Activated T-cell treated with anti-CD3 and anti-CD28 coated beads, Interleukin-2, amount 50 U/mL, for 72 hours (primary cell): Measurements from ENCODE around the gene SPECC1. TPM values are rescaled to one million over a fixed set of nuclear protein-coding genes. Genes with fewer than 3 reads are reported as not detected.
"Not testable (repeated sequence)": the region's sequence is repeated elsewhere in the genome, so short reads cannot be mapped to it uniquely, and the experiment has no call there.

Experiments used
- ATAC-seq, 2 donors: fragments of 150-1000 bp; cut with Tn5 transposase; replicated peaks in 1 of 2; 2 replicates each; pipeline ENCODE4 v1.10.0; 2021; ENCODE audit warnings: moderate library complexity in 2 of 2, mild to moderate bottlenecking in 1 of 2
- DNase-seq, 2 donors: peaks; one replicate each; pipeline ENCODE4 v3.0.0; 2021 to 2022; ENCODE audit warnings: mixed read lengths in 1 of 2
- H3K27ac Mint-ChIP-seq: one replicate; pipeline ENCODE4 v1.8.0; 2022; ENCODE audit warnings: mild to moderate bottlenecking, moderate library complexity, mixed read lengths
- H3K27me3 Mint-ChIP-seq: one replicate; pipeline ENCODE4 v1.8.0; 2022; ENCODE audit warnings: low read depth, mixed read lengths
- H3K36me3 Mint-ChIP-seq, 2 donors: one replicate each; pipeline ENCODE4 v1.8.0; 2022; ENCODE audit warnings: mixed read lengths in 2 of 2, mild to moderate bottlenecking in 1 of 2; ENCODE audit not compliant: insufficient read depth in 2 of 2
- H3K4me1 Mint-ChIP-seq: one replicate; pipeline ENCODE4 v1.8.0; 2022; ENCODE audit warnings: low read depth, mixed read lengths
- H3K4me3 Mint-ChIP-seq, 2 donors: one replicate each; pipeline ENCODE4 v1.8.0; 2022; ENCODE audit warnings: mild to moderate bottlenecking in 2 of 2, mixed read lengths in 2 of 2, moderate library complexity in 2 of 2
- H3K9me3 Mint-ChIP-seq, 2 donors: one replicate each; pipeline ENCODE4 v1.8.0; 2022; ENCODE audit warnings: mixed read lengths in 2 of 2
- total RNA-seq, 2 donors: library from RNA; stranded (reverse); gene quantifications; one replicate each; pipeline ENCODE4 v1.2.3, GENCODE V29; 2022

The SPECC1 gene
- total RNA-seq, 2 donors from 2014 or later = 10.3 to 12.9 TPM

- H3K36me3 Mint-ChIP-seq = no peaks in the 10 kb centered on the region
- ATAC-seq (no peak), DNase-seq (no peak)
- H3K27me3 Mint-ChIP-seq = no peaks in the 10 kb centered on the region
- no peak overlapping the region for H3K4me3 Mint-ChIP-seq
- no peak overlapping the region for H3K27ac Mint-ChIP-seq
- H3K9me3 Mint-ChIP-seq = no peaks in the 10 kb centered on the region
- H3K4me1 Mint-ChIP-seq = no peaks in the 10 kb centered on the region
Observed at GRCh38 chr17:20173091-20173490, 163.9 kb downstream of the SPECC1 start.

- no peaks in the 10 kb centered on the region for H3K4me1 Mint-ChIP-seq
- no peaks in the 10 kb centered on the region for H3K27me3 Mint-ChIP-seq
- DNase-seq (no peak), ATAC-seq (no peak)
- H3K9me3 Mint-ChIP-seq = no peaks in the 10 kb centered on the region
- H3K27ac Mint-ChIP-seq = no peak overlapping the region
- H3K36me3 Mint-ChIP-seq = no peaks in the 10 kb centered on the region
- no peak overlapping the region for H3K4me3 Mint-ChIP-seq
Observed at GRCh38 chr17:20174588-20175265, 165.6 kb downstream of the SPECC1 start.

GRCh38 chr17:20179041-20179440 is 169.9 kb downstream of the SPECC1 start:
- H3K27ac Mint-ChIP-seq = no peak overlapping the region
- DNase-seq (no peak), ATAC-seq (no peak)
- no peaks in the 10 kb centered on the region for H3K27me3 Mint-ChIP-seq
- no peak overlapping the region for H3K4me3 Mint-ChIP-seq
- no peaks in the 10 kb centered on the region for H3K4me1 Mint-ChIP-seq
- H3K9me3 Mint-ChIP-seq = no peaks in the 10 kb centered on the region
- H3K36me3 Mint-ChIP-seq = no peaks in the 10 kb centered on the region

GRCh38 chr17:20180661-20181060 is 171.5 kb downstream of the SPECC1 start:
- Mint-ChIP-seq H3K36me3 (no peaks in the 10 kb centered on the region), H3K27ac (no peak overlapping the region), H3K4me3 (no peak overlapping the region), H3K27me3 (no peaks in the 10 kb centered on the region), H3K4me1 (no peaks in the 10 kb centered on the region), H3K9me3 (no peaks in the 10 kb centered on the region)
- ATAC-seq (no peak), DNase-seq (no peak)

GRCh38 chr17:20184181-20184580 is 175.0 kb downstream of the SPECC1 start:
- Mint-ChIP-seq H3K27me3 (no peaks in the 10 kb centered on the region), H3K9me3 (no peaks in the 10 kb centered on the region), H3K4me3 (no peak overlapping the region), H3K4me1 (peaks cover under 1% of the 10 kb centered on the region), H3K36me3 (no peaks in the 10 kb centered on the region), H3K27ac (no peak overlapping the region)
- ATAC-seq (no peak), DNase-seq (no peak)

- Mint-ChIP-seq H3K36me3 (no peaks in the 10 kb centered on the region), H3K9me3 (no peaks in the 10 kb centered on the region), H3K27ac (no peak overlapping the region), H3K4me1 (peaks cover 6% of the 10 kb centered on the region), H3K27me3 (no peaks in the 10 kb centered on the region), H3K4me3 (no peak overlapping the region)
- ATAC-seq (no peak), DNase-seq (no peak)
Observed at GRCh38 chr17:20184977-20185619, 175.9 kb downstream of the SPECC1 start.

- ATAC-seq (no peak), DNase-seq (no peak)
- Mint-ChIP-seq H3K27ac (no peak overlapping the region), H3K36me3 (no peaks in the 10 kb centered on the region), H3K9me3 (no peaks in the 10 kb centered on the region), H3K27me3 (no peaks in the 10 kb centered on the region), H3K4me1 (peaks cover 6% of the 10 kb centered on the region), H3K4me3 (no peak overlapping the region)
Observed at GRCh38 chr17:20187049-20187448, 177.9 kb downstream of the SPECC1 start.

GRCh38 chr17:20189302-20189701 is 180.1 kb downstream of the SPECC1 start:
- Mint-ChIP-seq H3K27ac (no peak overlapping the region), H3K4me1 (peaks cover 6% of the 10 kb centered on the region), H3K36me3 (no peaks in the 10 kb centered on the region), H3K4me3 (no peak overlapping the region), H3K9me3 (no peaks in the 10 kb centered on the region), H3K27me3 (no peaks in the 10 kb centered on the region)
- ATAC-seq (no peak), DNase-seq (no peak)

GRCh38 chr17:20189979-20190378 is 180.8 kb downstream of the SPECC1 start:
- peaks cover 0 to 2% of the 10 kb centered on the region in 2 donors for H3K9me3 Mint-ChIP-seq
- H3K4me3 Mint-ChIP-seq = no peak overlapping the region
- ATAC-seq (no peak), DNase-seq (no peak)
- H3K36me3 Mint-ChIP-seq = peaks cover 0 to 2% of the 10 kb centered on the region in 2 donors
- H3K27ac Mint-ChIP-seq = no peak overlapping the region
- H3K4me1 Mint-ChIP-seq = peaks cover 6% of the 10 kb centered on the region
- H3K27me3 Mint-ChIP-seq = no peaks in the 10 kb centered on the region

GRCh38 chr17:20190605-20191004 is 181.4 kb downstream of the SPECC1 start:
- no peak for ATAC-seq
- peaks cover 6% of the 10 kb centered on the region for H3K4me1 Mint-ChIP-seq

GRCh38 chr17:20191056-20191455 is 181.9 kb downstream of the SPECC1 start:
- H3K36me3 Mint-ChIP-seq = peaks cover 0 to 4% of the 10 kb centered on the region in 2 donors
- no peak for ATAC-seq

More at GRCh38 chr17:20190605-20191004, 181.4 kb downstream of the SPECC1 start:
- Mint-ChIP-seq H3K9me3 (peaks cover 0 to 2% of the 10 kb centered on the region in 2 donors), H3K4me3 (no peak overlapping the region), H3K27me3 (no peaks in the 10 kb centered on the region), H3K27ac (no peak overlapping the region), H3K36me3 (peaks cover 0 to 2% of the 10 kb centered on the region in 2 donors)
- DNase-seq = no peak

GRCh38 chr17:20196286-20196685 is 187.1 kb downstream of the SPECC1 start:
- not testable (repeated sequence) for H3K4me3 Mint-ChIP-seq, DNase-seq, H3K4me1 Mint-ChIP-seq, ATAC-seq, H3K27me3 Mint-ChIP-seq, H3K27ac Mint-ChIP-seq, H3K9me3 Mint-ChIP-seq, H3K36me3 Mint-ChIP-seq

More at GRCh38 chr17:20191056-20191455, 181.9 kb downstream of the SPECC1 start:
- H3K27ac Mint-ChIP-seq = no peak overlapping the region
- DNase-seq = no peak
- H3K9me3 Mint-ChIP-seq = peaks cover 0 to 2% of the 10 kb centered on the region in 2 donors
- no peaks in the 10 kb centered on the region for H3K27me3 Mint-ChIP-seq
- no peak overlapping the region for H3K4me3 Mint-ChIP-seq
- H3K4me1 Mint-ChIP-seq = peaks cover 6% of the 10 kb centered on the region

- Mint-ChIP-seq H3K4me3 (no peak overlapping the region), H3K36me3 (peaks cover 1 to 5% of the 10 kb centered on the region in 2 donors), H3K27me3 (no peaks in the 10 kb centered on the region), H3K27ac (no peak overlapping the region), H3K9me3 (peaks cover 0 to 3% of the 10 kb centered on the region in 2 donors), H3K4me1 (no peaks in the 10 kb centered on the region)
- DNase-seq = no peak
- ATAC-seq = no peak
Observed at GRCh38 chr17:20197272-20197926, 188.2 kb downstream of the SPECC1 start.
